HEK293 (cell line): ENCODE results near the gene VPS13D.

Experiments used
- CTCF ChIA-PET: fragments of 350-600 bp; formaldehyde crosslinking; extraction: SDS; loops from one replicate; lab custom pipeline; 2021; ENCODE audit warnings: antibody characterized with exemption; lab: Yijun Ruan, JAX
- POLR2A ChIA-PET: fragments of 300-600 bp; formaldehyde crosslinking; extraction: SDS; loops from one replicate; lab custom pipeline; 2020; ENCODE audit warnings: antibody characterized with exemption, inconsistent platforms; lab: Yijun Ruan, JAX
- H3K27ac ChIP-seq: fragments of 200-500 bp; sonication (Bioruptor generic); 2 replicates; pipeline ENCODE4 v1.5.1; 2014; ENCODE audit warnings: low read depth, low read length, control low read depth, inconsistent platforms; ENCODE audit errors: extremely low read depth
- H3K36me3 ChIP-seq, 2 experiments: fragments of 200-500 bp in 1 of 2; sonication (Bioruptor generic) in 1 of 2; 1 replicate in 1 of 2; 2 replicates in 1 of 2; pipeline ENCODE4 v1.5.1; 2014 to 2017; ENCODE audit warnings: inconsistent platforms in 2 of 2, low read length in 2 of 2; ENCODE audit not compliant: control insufficient read depth in 2 of 2, insufficient read depth in 1 of 2
- H3K4me1 ChIP-seq: fragments of 200-500 bp; sonication (Bioruptor generic); 2 replicates; pipeline ENCODE4 v1.5.1; 2014; ENCODE audit warnings: mild to moderate bottlenecking, low read length, inconsistent platforms; ENCODE audit not compliant: control insufficient read depth, insufficient read depth
- H3K4me3 ChIP-seq: 2 replicates; pipeline ENCODE4 v1.5.1; 2011; ENCODE audit warnings: low read depth, mild to moderate bottlenecking, control low read depth, low read length, moderate library complexity
- H3K9me3 ChIP-seq: fragments of 200-500 bp; sonication (Bioruptor generic); 2 replicates; pipeline ENCODE4 v1.5.1; 2014; ENCODE audit warnings: low read depth, low read length, inconsistent platforms; ENCODE audit not compliant: control insufficient read depth, insufficient read depth
- EGR2 ChIP-seq: fragments of 450-650 bp; formaldehyde crosslinking; IDR thresholded peaks from 2 replicates; pipeline ENCODE4 v1.5.1; 2016; ENCODE audit warnings: low read depth, missing biosample characterization, missing genetic modification characterization
- GLI2 ChIP-seq: fragments of 450-650 bp; formaldehyde crosslinking; IDR thresholded peaks from 2 replicates; pipeline ENCODE4; 2017; ENCODE audit warnings: missing biosample characterization, missing genetic modification characterization, low read depth, borderline replicate concordance
- GLI4 ChIP-seq: fragments of 450-650 bp; formaldehyde crosslinking; IDR thresholded peaks from 2 replicates; pipeline ENCODE4 v1.5.1; 2016; ENCODE audit warnings: missing biosample characterization, missing genetic modification characterization
- GLIS2 ChIP-seq: fragments of 450-650 bp; formaldehyde crosslinking; IDR thresholded peaks from 2 replicates; pipeline ENCODE4 v1.5.1; 2016; ENCODE audit warnings: missing biosample characterization, missing genetic modification characterization
- HOXD13 ChIP-seq: sonication (generic); formaldehyde crosslinking; IDR thresholded peaks from 2 replicates; pipeline ENCODE4 v1.8.0; 2022; ENCODE audit warnings: missing genetic modification reagents, borderline replicate concordance
- INSM2 ChIP-seq: fragments of 450-650 bp; formaldehyde crosslinking; IDR thresholded peaks from 2 replicates; pipeline ENCODE4 v1.5.1; 2016; ENCODE audit warnings: missing biosample characterization, missing genetic modification characterization
- PRDM10 ChIP-seq: fragments of 450-650 bp; formaldehyde crosslinking; IDR thresholded peaks from 2 replicates; pipeline ENCODE4 v1.5.1; 2016; ENCODE audit warnings: missing biosample characterization, missing genetic modification characterization
- PRDM2 ChIP-seq: fragments of 450-650 bp; formaldehyde crosslinking; IDR thresholded peaks from 2 replicates; pipeline ENCODE4 v1.5.1; 2016; ENCODE audit warnings: missing biosample characterization, missing genetic modification characterization, borderline replicate concordance
- ZBTB1 ChIP-seq: fragments of 450-650 bp; formaldehyde crosslinking; IDR thresholded peaks from 2 replicates; pipeline ENCODE4 v1.5.1; 2016; ENCODE audit warnings: missing biosample characterization, missing genetic modification characterization
- ZBTB49 ChIP-seq: fragments of 450-650 bp; formaldehyde crosslinking; IDR thresholded peaks from 2 replicates; pipeline ENCODE4 v1.5.1; 2016; ENCODE audit warnings: missing biosample characterization, missing genetic modification characterization, low read depth
- ZBTB8A ChIP-seq: fragments of 450-650 bp; formaldehyde crosslinking; IDR thresholded peaks from 2 replicates; pipeline ENCODE4 v1.5.1; 2016; ENCODE audit warnings: missing biosample characterization, missing genetic modification characterization
- ZNF2 ChIP-seq: fragments of 450-650 bp; formaldehyde crosslinking; IDR thresholded peaks from 2 replicates; pipeline ENCODE4 v1.5.1; 2016; ENCODE audit warnings: missing biosample characterization, missing genetic modification characterization
- ZNF239 ChIP-seq: fragments of 450-650 bp; formaldehyde crosslinking; IDR thresholded peaks from 2 replicates; pipeline ENCODE4 v1.5.1; 2016; ENCODE audit warnings: missing biosample characterization, missing genetic modification characterization
- ZNF274 ChIP-seq, 2 experiments: fragments of 200-500 bp in 1 of 2; fragments of 450-650 bp in 1 of 2; sonication (Bioruptor generic) in 1 of 2; formaldehyde crosslinking in 1 of 2; IDR thresholded peaks; 2 replicates each; pipeline versions ENCODE4 v1.5.1 to v1.6.1; 2014 to 2016; ENCODE audit warnings: borderline replicate concordance in 1 of 2, inconsistent platforms in 1 of 2, low read length in 1 of 2, missing biosample characterization in 1 of 2, missing genetic modification characterization in 1 of 2
- ZNF302 ChIP-seq: fragments of 450-650 bp; formaldehyde crosslinking; IDR thresholded peaks from 2 replicates; pipeline ENCODE4 v1.5.1; 2016; ENCODE audit warnings: missing biosample characterization, missing genetic modification characterization, low read depth
- ZNF416 ChIP-seq: fragments of 450-650 bp; formaldehyde crosslinking; IDR thresholded peaks from 2 replicates; pipeline ENCODE4 v1.5.1; 2016; ENCODE audit warnings: missing biosample characterization, missing genetic modification characterization
- ZNF529 ChIP-seq: fragments of 450-650 bp; formaldehyde crosslinking; IDR thresholded peaks from 2 replicates; pipeline ENCODE4 v1.5.1; 2017; ENCODE audit warnings: missing genetic modification characterization, missing biosample characterization; ENCODE audit not compliant: insufficient replicate concordance
- ZNF548 ChIP-seq: fragments of 450-650 bp; formaldehyde crosslinking; IDR thresholded peaks from 2 replicates; pipeline ENCODE4 v1.5.1; 2016; ENCODE audit warnings: missing biosample characterization, missing genetic modification characterization
- ZNF610 ChIP-seq: fragments of 450-650 bp; formaldehyde crosslinking; IDR thresholded peaks from 2 replicates; pipeline ENCODE4 v1.5.1; 2016; ENCODE audit warnings: missing biosample characterization, missing genetic modification characterization, borderline replicate concordance
- ZNF626 ChIP-seq: fragments of 450-650 bp; sonication (Bioruptor Pico); formaldehyde crosslinking; IDR thresholded peaks from 2 replicates; pipeline ENCODE4 v1.5.1; 2018; ENCODE audit warnings: missing biosample characterization, missing genetic modification characterization, inconsistent platforms
- ZNF658 ChIP-seq: fragments of 450-650 bp; formaldehyde crosslinking; IDR thresholded peaks from 2 replicates; pipeline ENCODE4; 2016; ENCODE audit warnings: missing biosample characterization, missing genetic modification characterization
- ZNF792 ChIP-seq: fragments of 450-650 bp; formaldehyde crosslinking; IDR thresholded peaks from 2 replicates; pipeline ENCODE4 v1.5.1; 2016; ENCODE audit warnings: missing biosample characterization, missing genetic modification characterization

The VPS13D gene

GRCh38 chr1:12290828-12291227 lies 61.0 kb downstream of the VPS13D start:
- Histone ChIP-seq H3K36me3 (peaks cover 20 to 57% of the 10 kb centered on the region in 2 experiments), H3K4me3 (no peak overlapping the region), H3K27ac (no peak overlapping the region), H3K4me1 (no peaks in the 10 kb centered on the region), H3K9me3 (no peaks in the 10 kb centered on the region)
- TF ChIP-seq INSM2 (no peak), ZBTB1 (tag by site-specific recombination) (no peak), ZNF529 (tag by site-specific recombination) (no peak), ZNF2 (tag by site-specific recombination) (no peak), ZNF792 (tag by site-specific recombination) (no peak), ZNF548 (no peak), GLIS2 (tag by site-specific recombination) (no peak), ZNF658 (no peak), PRDM10 (tag by site-specific recombination) (no peak), ZNF274 (IDR thresholded peaks at IDR 0.05; ENCODE audit: low read length) (no peak), ZNF274 (tag by site-specific recombination; IDR thresholded peaks at IDR 0.05; ENCODE audit: borderline replicate concordance) (no peak), EGR2 (tag by site-specific recombination) (no peak), PRDM2 (tag by site-specific recombination) (no peak), ZNF416 (tag by site-specific recombination) (no peak)
- ChIA-PET POLR2A (no interaction called here), CTCF (no interaction called here)

- no peaks in the 10 kb centered on the region for H3K9me3 ChIP-seq
- H3K4me3 ChIP-seq: no peak overlapping the region
- no peak overlapping the region for H3K27ac ChIP-seq
- H3K36me3 ChIP-seq: peaks cover 20 to 52% of the 10 kb centered on the region in 2 experiments
- ChIA-PET CTCF (interaction anchor here (0.6 to 1.4 kb wide), 3 partner anchors 18 to 267 kb away, joined by 3 to 4 read pairs (median 3); no protein-coding TSS in a partner anchor), POLR2A (interaction anchor here (0.6 kb wide), 1 partner anchor 377 kb away, joined by 3 read pairs; no protein-coding TSS in a partner anchor)
- H3K4me1 ChIP-seq: no peaks in the 10 kb centered on the region
- TF ChIP-seq ZBTB8A (tag by site-specific recombination) (no peak), ZNF610 (tag by site-specific recombination) (no peak), ZNF302 (tag by site-specific recombination) (no peak), ZBTB49 (no peak), ZNF658 (no peak), GLI2 (tag by site-specific recombination) (no peak), GLI4 (tag by site-specific recombination) (no peak), ZNF626 (tag by site-specific recombination) (no peak), ZNF239 (tag by site-specific recombination) (no peak), HOXD13 (CRISPR knock-in tag) (no peak)
These were observed 63.6 kb downstream of the VPS13D start for GRCh38 chr1:12293416-12293815.
